Glutamatergic neuron (in vitro differentiated cells): ENCODE results near the gene FAM20C. TPM values are rescaled to one million over a fixed set of nuclear protein-coding genes. Genes with fewer than 3 reads are reported as not detected.

Experiments
- DNase-seq: peaks from one replicate; pipeline ENCODE4 v3.0.0; 2022
- H3K27ac Mint-ChIP-seq: one replicate; pipeline ENCODE4 v1.8.0; 2020; ENCODE audit warnings: mild to moderate bottlenecking, mixed read lengths, inconsistent platforms; ENCODE audit not compliant: unreplicated experiment
- H3K27me3 Mint-ChIP-seq: one replicate; pipeline ENCODE4 v1.8.0; 2020; ENCODE audit warnings: mild to moderate bottlenecking, moderate library complexity, mixed read lengths, inconsistent platforms; ENCODE audit not compliant: unreplicated experiment
- H3K36me3 Mint-ChIP-seq: one replicate; pipeline ENCODE4 v1.8.0; 2020; ENCODE audit warnings: mild to moderate bottlenecking, mixed read lengths, inconsistent platforms; ENCODE audit not compliant: unreplicated experiment
- H3K4me1 Mint-ChIP-seq: one replicate; pipeline ENCODE4 v1.8.0; 2020; ENCODE audit warnings: mild to moderate bottlenecking, low read depth, mixed read lengths, inconsistent platforms; ENCODE audit not compliant: unreplicated experiment
- H3K4me3 Mint-ChIP-seq: one replicate; pipeline ENCODE4 v1.8.0; 2020; ENCODE audit warnings: mild to moderate bottlenecking, mixed read lengths, inconsistent platforms; ENCODE audit not compliant: unreplicated experiment
- H3K9me3 Mint-ChIP-seq: one replicate; pipeline ENCODE4 v1.8.0; 2020; ENCODE audit warnings: mild to moderate bottlenecking, moderate library complexity, mixed read lengths, inconsistent platforms; ENCODE audit not compliant: unreplicated experiment
- CTCF ChIP-seq: fragments of 200-600 bp; sonication (generic); IDR thresholded peaks from one replicate; pipeline ENCODE4 v1.5.0; 2021; ENCODE audit not compliant: partially characterized antibody, unreplicated experiment
- total RNA-seq: library from RNA; stranded (reverse); fragmentation: NEBNext Ultra II Directional; extraction: Animal tissue kit (Norgen Biotek cat#: 25700); gene quantifications from one replicate; pipeline ENCODE4 v1.2.1, GENCODE V29; 2021; ENCODE audit not compliant: unreplicated experiment

FAM20C gene
- total RNA-seq, 1 donor from 2014 or later, result 199 TPM

- no peak for DNase-seq
- Mint-ChIP-seq H3K27me3 (peaks cover 11% of the 10 kb centered on the region), H3K9me3 (peaks cover 6% of the 10 kb centered on the region), H3K4me1 (peaks cover 2% of the 10 kb centered on the region), H3K36me3 (no peaks in the 10 kb centered on the region), H3K4me3 (no peak overlapping the region), H3K27ac (no peak overlapping the region)
- no peak for TF ChIP-seq CTCF
Measured at GRCh38 chr7:163971-164881, 28.1 kb upstream of the FAM20C start.

GRCh38 chr7:164882-165660, 27.3 kb upstream of the FAM20C start:
- Mint-ChIP-seq H3K4me3 (no peak overlapping the region), H3K27me3 (peaks cover 13% of the 10 kb centered on the region), H3K36me3 (peaks cover 7% of the 10 kb centered on the region), H3K27ac (no peak overlapping the region), H3K4me1 (peaks cover 2% of the 10 kb centered on the region), H3K9me3 (peaks cover 10% of the 10 kb centered on the region)
- no peak for DNase-seq
- no peak for TF ChIP-seq CTCF

- H3K4me1 Mint-ChIP-seq, result peaks cover 2% of the 10 kb centered on the region
- H3K9me3 Mint-ChIP-seq, result peaks cover 15% of the 10 kb centered on the region
- H3K27ac Mint-ChIP-seq, result no peak overlapping the region
- H3K27me3 Mint-ChIP-seq, result peaks cover 11% of the 10 kb centered on the region
- H3K4me3 Mint-ChIP-seq, result no peak overlapping the region
- no peak for TF ChIP-seq CTCF
- peaks cover 12% of the 10 kb centered on the region for H3K36me3 Mint-ChIP-seq
- DNase-seq, result no peak
Measured at GRCh38 chr7:165661-166337, 26.6 kb upstream of the FAM20C start.

GRCh38 chr7:166338-167060, 25.9 kb upstream of the FAM20C start:
- no peak for TF ChIP-seq CTCF
- Mint-ChIP-seq H3K27me3 (peaks cover 11% of the 10 kb centered on the region), H3K4me1 (peaks cover 2% of the 10 kb centered on the region), H3K27ac (no peak overlapping the region), H3K36me3 (peaks cover 12% of the 10 kb centered on the region), H3K4me3 (no peak overlapping the region), H3K9me3 (peaks cover 15% of the 10 kb centered on the region)
- DNase-seq, result peak; percentile 15
